Activated CD8-positive, alpha-beta memory T cell treated with anti-CD3 and anti-CD28 coated beads for 1 hour (primary cell): Measurements from ENCODE around the gene PTPRG.

Experiments
- DNase-seq, 2 donors: peaks; one replicate each; pipeline ENCODE4 v3.0.0-alpha.2; 2020; ENCODE audit warnings: low read depth in 1 of 2; ENCODE audit errors: extremely low read depth in 1 of 2

PTPRG gene

DNA sequence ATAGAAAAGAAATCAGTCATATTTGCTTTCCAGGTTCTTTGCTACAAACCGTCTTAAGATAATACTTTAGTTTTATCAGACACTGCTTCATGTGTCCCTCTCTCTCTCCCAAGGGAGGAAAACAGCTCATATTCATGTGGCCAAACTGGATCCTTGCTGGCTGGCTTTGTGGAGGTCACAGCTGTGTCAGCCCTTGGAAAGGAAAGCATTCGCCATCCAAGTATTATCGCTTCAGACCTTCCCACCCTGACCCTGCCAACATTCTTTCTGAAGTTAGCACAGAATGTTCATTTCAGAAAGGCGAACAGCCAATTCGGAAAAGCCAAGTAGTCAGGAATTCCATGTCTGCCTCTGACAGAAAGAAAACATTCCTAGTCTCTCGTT, 598.3 kb downstream of the PTPRG start:
- DNase-seq: no peak

DNA sequence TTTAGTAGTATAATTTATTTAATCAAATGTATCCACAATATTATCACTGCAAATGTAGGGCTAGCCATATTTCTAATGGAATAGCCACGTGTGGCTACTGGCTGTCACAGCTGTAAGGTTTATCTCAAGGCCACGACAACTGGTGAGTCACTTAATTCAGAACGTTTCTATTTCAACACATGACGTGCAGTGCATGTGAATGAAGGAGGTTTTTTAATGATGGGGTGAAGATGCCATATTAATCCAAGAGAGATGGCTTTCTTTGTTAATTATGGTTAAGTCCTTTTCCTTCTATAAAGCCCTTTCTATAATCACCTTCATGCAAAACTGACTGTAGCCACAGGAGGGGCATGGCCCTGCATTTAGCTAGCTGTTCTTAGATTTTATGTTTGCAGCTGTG, 600.0 kb downstream of the PTPRG start:
- DNase-seq: no peak

GRCh38 chr3:62164196-62164595, 602.8 kb downstream of the PTPRG start:
- DNase-seq: no peak

- DNase-seq: no peak
Observed at GRCh38 chr3:62164746-62165145, 603.4 kb downstream of the PTPRG start.

DNA sequence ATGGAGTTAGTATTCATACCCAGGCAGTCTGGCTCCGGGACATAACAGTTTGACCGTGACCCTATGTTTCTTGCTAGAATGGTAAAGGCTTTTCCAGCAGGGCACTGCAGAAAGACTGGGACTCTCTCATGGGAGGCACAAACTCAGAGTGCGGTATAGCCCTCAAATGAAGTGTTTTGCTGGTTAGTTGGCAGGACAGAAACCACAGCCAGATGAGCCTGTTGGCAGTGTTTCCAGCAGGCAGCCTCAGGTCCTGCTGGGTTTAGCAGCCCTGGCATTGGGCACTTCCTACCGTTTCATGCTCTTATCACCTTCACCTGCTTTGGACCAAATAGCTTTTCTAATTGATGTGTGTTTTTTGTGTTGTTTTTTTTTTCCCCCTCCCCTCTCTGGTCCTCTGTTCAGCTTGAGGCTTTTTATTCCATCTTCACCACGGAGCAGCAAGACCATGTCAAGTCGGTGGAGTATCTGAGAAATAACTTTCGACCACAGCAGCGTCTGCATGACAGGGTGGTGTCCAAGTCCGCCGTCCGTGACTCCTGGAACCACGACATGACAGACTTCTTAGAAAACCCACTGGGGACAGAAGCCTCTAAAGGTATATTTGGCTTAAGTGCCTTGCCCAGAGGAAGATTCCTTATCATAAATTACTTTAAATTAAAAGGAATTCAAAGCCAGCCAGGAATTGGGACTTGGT, 606.3 kb downstream of the PTPRG start:
- DNase-seq: no peak

DNA sequence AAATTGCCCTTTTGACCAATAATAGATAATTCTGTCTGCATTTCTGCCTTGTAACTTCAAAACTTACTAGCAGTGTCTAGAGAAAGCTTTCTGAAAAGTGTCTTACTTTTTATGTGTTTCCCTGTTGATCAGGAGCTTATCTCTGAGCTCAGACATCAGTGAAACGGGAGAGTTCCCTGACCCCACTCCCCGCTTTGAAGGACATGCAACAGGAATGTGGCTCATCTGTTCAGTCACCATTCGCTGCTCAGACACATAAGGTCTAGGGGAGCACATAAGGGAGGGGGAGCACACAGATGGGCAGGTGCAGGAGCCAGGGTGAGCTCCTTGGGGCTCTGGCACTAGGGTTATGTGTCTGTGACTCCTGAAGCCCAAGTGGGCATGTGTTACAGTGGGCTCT, 607.0 kb downstream of the PTPRG start:
- no peak for DNase-seq

- DNase-seq: no peak
Observed at GRCh38 chr3:62169906-62170660, 608.7 kb downstream of the PTPRG start.

GRCh38 chr3:62171789-62172188, 610.4 kb downstream of the PTPRG start:
- no peak for DNase-seq

GRCh38 chr3:62172199-62172598, 610.8 kb downstream of the PTPRG start:
- no peak for DNase-seq

GRCh38 chr3:62173939-62174515, 612.7 kb downstream of the PTPRG start:
- no peak for DNase-seq

DNA sequence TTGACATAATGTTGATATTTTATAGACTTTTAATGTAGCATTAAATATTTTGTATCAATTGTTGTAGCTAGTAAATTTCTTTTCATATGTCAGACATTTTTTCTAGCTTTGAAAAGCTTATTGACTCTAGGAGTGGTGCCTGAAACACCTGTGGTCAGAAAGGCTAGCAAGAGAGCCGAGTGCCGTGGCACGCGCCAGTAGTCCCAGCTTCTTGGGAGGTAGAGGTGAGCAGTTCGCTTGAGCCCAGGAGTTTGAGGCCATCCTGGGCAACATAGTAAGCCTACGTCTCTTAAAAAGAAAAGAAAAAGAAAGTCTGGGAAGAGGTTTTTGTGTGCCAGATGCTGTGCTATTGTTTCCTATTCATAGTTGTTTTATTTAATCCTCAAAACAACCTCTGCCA, 613.8 kb downstream of the PTPRG start:
- DNase-seq: no peak

DNA sequence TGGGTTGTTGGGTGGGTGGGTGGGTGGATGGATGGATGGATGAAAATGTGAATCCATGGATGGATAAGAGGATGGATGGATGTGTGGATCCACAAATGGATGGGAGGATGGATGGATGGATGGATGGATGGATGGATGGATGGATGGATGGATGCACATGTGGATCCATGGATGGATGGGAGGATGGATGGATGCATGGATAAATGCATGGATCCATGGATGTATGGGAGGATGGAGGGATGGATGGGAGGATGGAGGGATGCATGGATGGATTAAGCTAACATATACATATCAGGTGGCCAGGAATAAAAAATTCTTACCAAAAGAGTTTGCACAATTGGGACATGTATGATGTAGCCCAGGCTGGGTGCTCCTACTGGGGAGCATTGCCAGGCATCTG, 616.7 kb downstream of the PTPRG start:
- no peak for DNase-seq

- DNase-seq: no peak
Observed at GRCh38 chr3:62178739-62179600, 617.6 kb downstream of the PTPRG start.

GRCh38 chr3:62180514-62180913, 619.1 kb downstream of the PTPRG start:
- no peak for DNase-seq

DNA sequence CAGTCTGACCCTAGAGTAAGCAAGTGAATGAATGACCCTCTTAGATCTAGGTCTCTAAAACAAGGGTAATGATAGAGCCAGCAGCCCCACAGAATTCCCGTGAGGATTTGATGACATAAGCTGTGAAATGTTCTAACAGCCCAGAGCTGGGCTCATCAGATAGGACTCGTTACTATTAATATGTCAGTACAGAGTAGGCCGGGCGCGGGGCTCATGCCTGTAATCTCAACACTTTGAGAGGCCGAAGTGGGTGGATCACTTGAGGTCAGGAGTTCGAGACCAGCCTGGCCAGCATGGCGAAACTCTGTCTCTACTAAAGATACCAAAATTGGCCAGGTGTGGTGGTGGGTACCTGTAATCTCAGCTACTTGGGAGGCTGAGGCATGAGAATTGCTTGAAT, 621.7 kb downstream of the PTPRG start:
- no peak for DNase-seq

- no peak for DNase-seq
Observed at GRCh38 chr3:62183969-62184368, 622.6 kb downstream of the PTPRG start.

GRCh38 chr3:62184559-62184958, 623.2 kb downstream of the PTPRG start:
- DNase-seq: no peak

GRCh38 chr3:62187022-62187431, 625.7 kb downstream of the PTPRG start:
- DNase-seq: no peak

DNA sequence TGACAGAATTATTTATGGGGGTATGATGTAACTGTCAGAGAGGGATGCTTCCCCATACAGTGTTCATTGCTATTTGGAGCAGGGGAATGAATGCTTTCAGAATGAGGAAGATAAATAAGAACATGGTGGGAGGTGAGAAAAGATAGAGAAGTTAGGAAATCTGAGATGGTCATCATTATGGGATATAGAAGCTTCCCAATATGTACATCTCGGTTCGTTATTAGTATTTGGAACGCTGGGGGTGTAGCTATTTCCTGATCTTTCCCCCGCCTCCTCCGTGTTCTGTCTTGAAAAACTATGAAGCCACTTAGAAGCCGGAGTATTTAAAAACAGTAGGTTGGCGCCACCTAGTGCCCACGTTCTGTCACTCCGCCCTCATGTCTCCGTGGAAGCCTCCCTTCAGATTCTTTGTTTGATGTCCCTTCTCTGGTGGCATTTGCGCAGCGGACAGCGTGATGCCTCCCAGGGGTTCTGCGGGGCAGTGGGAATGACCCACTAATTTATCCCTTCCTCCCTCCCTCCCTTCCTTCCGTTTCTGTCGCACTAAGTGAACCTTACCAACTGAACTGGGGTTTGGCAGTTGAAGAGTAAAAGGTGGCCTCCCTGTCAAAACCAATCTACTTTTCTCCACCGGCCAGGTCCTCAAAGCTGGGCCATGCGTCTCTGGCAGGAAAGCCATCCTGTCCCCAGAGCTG, 627.5 kb downstream of the PTPRG start:
- DNase-seq: peak; percentile 10 to 45

GRCh38 chr3:62189376-62189698, 628.0 kb downstream of the PTPRG start:
- DNase-seq: no peak

DNA sequence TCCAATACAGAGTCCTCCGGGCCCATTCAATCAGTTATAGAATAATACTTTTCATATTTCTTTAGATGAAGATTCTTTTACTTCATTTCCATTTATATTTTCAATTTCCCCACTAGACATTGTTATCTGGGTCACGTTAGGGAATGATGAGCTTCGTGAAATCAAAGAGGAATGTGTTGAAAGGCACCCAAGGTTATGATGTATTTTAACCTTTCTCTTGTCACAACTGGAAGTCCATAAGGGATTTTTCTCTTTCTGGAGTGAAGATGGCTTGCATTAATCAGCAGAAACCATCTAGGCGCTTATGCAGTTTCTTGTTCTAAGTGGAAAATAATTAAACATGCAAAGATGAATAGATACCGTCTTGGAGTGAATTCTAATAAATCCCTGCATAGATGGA, 631.5 kb downstream of the PTPRG start:
- no peak for DNase-seq
